ENCODE measurements around the gene ELAC1.

Gene ELAC1

DNA sequence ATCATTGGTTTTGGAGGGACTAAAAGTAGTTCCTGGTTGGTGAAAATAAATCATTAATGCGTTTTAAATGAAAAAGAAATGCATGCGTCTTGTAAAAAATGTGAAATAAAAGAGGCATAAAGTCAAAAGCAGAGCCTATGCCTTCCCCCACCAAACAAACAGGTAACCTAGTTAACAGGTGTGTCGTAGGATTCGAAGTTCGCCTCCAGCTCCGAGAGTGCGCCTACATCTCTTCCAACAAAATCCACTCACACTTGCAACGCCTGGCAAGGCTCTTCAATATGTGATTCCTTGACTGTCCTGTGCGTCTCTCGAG, 61.5 kb downstream of the ELAC1 start:
- Histone ChIP-seq H3K9me3 (ENCODE audit: insufficient read depth, low read length) (no peaks in the 10 kb centered on the region), H3K4me1 (ENCODE audit: low read length) (peaks cover 37% of the 10 kb centered on the region), H2AFZ (ENCODE audit: low read depth, low read length) (peak overlapping the region; percentile 49), H3K4me3 (ENCODE audit: low read length) (peak overlapping the region; percentile 78), H4K20me1 (ENCODE audit: insufficient read depth, low read length) (peaks cover 37% of the 10 kb centered on the region), H3K4me2 (ENCODE audit: low read length) (peak overlapping the region; percentile 87), H3K9ac (ENCODE audit: low read length) (peak overlapping the region; percentile 77), H3K27ac (ENCODE audit: low read length) (peak overlapping the region; percentile 40), H3K36me3 (replicated peaks; ENCODE audit: low read depth, low read length) (peaks cover 42% of the 10 kb centered on the region), H3K79me2 (ENCODE audit: low read length) (peaks cover 58% of the 10 kb centered on the region), H3K27me3 (ENCODE audit: low read depth, low read length) (no peaks in the 10 kb centered on the region)
- TF ChIP-seq, protein P1, sequence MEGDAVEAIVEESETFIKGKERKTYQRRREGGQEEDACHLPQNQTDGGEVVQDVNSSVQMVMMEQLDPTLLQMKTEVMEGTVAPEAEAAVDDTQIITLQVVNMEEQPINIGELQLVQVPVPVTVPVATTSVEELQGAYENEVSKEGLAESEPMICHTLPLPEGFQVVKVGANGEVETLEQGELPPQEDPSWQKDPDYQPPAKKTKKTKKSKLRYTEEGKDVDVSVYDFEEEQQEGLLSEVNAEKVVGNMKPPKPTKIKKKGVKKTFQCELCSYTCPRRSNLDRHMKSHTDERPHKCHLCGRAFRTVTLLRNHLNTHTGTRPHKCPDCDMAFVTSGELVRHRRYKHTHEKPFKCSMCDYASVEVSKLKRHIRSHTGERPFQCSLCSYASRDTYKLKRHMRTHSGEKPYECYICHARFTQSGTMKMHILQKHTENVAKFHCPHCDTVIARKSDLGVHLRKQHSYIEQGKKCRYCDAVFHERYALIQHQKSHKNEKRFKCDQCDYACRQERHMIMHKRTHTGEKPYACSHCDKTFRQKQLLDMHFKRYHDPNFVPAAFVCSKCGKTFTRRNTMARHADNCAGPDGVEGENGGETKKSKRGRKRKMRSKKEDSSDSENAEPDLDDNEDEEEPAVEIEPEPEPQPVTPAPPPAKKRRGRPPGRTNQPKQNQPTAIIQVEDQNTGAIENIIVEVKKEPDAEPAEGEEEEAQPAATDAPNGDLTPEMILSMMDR (IDR thresholded peaks at IDR 0.05; ENCODE audit: low read depth, low read length) = no peak
- no peak for TF ChIP-seq EZH2phosphoT487 (IDR thresholded peaks at IDR 0.05; ENCODE audit: low read depth)

- Histone ChIP-seq H3K36me3 (replicated peaks; ENCODE audit: low read depth, low read length) (peaks cover 43% of the 10 kb centered on the region), H3K9me3 (ENCODE audit: insufficient read depth, low read length) (no peaks in the 10 kb centered on the region), H4K20me1 (ENCODE audit: insufficient read depth, low read length) (peaks cover 43% of the 10 kb centered on the region), H3K9ac (ENCODE audit: low read length) (peak within 1 kb of the TSS; percentile 77), H3K79me2 (ENCODE audit: low read length) (peaks cover 64% of the 10 kb centered on the region), H3K4me3 (ENCODE audit: low read length) (peak within 1 kb of the TSS; percentile 78), H3K4me2 (ENCODE audit: low read length) (peak within 1 kb of the TSS; percentile 87), H3K27me3 (ENCODE audit: low read depth, low read length) (no peaks in the 10 kb centered on the region), H3K4me1 (ENCODE audit: low read length) (peaks cover 37% of the 10 kb centered on the region), H3K27ac (ENCODE audit: low read length) (peak within 1 kb of the TSS; percentile 63), H2AFZ (ENCODE audit: low read depth, low read length) (peak within 1 kb of the TSS; percentile 49)
- no peak for TF ChIP-seq EZH2phosphoT487 (IDR thresholded peaks at IDR 0.05; ENCODE audit: low read depth)
- TF ChIP-seq, protein P1 (IDR thresholded peaks at IDR 0.05; ENCODE audit: low read depth, low read length) = no peak
Observed at GRCh38 chr18:51029694-51030536, 62.1 kb downstream of the ELAC1 start, which contains the start of gene SMAD4. SMAD4 (plus strand) TSS chr18:51030213; CDS start chr18:51047047, 16,834 bp downstream.

DNA sequence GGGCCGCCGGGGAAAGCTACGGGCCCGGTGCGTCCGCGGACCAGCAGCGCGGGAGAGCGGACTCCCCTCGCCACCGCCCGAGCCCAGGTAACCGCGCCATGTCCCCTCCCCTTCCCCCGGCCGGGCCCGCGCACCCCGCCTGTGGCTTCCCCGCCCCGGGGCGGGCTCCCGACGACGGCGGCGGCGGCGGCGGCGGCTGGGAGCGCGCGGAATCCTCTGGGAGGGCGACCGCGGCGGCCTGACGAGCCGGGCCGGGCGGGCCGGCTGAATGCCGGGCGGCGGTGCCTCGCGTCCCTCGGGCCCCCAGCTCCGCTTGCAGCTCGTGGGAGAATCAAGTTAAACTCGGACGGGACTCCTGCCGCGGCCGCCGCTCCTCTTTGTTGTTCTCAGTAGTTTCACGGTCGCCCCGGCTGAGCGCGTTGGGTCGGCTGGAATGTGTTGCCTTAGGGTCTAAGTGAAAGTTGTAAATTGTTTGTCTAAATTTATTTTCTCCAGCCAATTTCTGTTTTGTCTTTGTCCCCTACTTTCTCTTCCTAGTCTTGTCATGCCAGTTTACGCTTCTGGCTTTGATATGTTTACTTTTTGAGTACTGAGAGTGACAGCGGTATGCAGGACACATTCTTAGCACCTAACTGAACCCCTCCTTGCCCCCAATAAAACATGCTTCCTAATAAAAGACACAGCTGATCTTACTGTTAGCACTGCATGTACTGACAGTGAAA, 62.9 kb downstream of the ELAC1 start:
- H3K36me3 ChIP-seq (replicated peaks; ENCODE audit: low read depth, low read length) = peaks cover 40% of the 10 kb centered on the region
- no peaks in the 10 kb centered on the region for H3K9me3 ChIP-seq (ENCODE audit: insufficient read depth, low read length)
- H3K4me1 ChIP-seq (ENCODE audit: low read length) = peaks cover 31% of the 10 kb centered on the region
- no peak for TF ChIP-seq EZH2phosphoT487 (IDR thresholded peaks at IDR 0.05; ENCODE audit: low read depth)
- TF ChIP-seq, protein P1 (IDR thresholded peaks at IDR 0.05; ENCODE audit: low read depth, low read length) = no peak
- peaks cover 72% of the 10 kb centered on the region for H3K79me2 ChIP-seq (ENCODE audit: low read length)
- H2AFZ ChIP-seq (ENCODE audit: low read depth, low read length) = no peak overlapping the region
- no peaks in the 10 kb centered on the region for H3K27me3 ChIP-seq (ENCODE audit: low read depth, low read length)
- peaks cover 50% of the 10 kb centered on the region for H4K20me1 ChIP-seq (ENCODE audit: insufficient read depth, low read length)
- H3K27ac ChIP-seq (ENCODE audit: low read length) = peak overlapping the region; percentile 63
- peak overlapping the region; percentile 77 for H3K4me2 ChIP-seq (ENCODE audit: low read length)
- H3K9ac ChIP-seq (ENCODE audit: low read length) = peak overlapping the region; percentile 77
- H3K4me3 ChIP-seq (ENCODE audit: low read length) = peak overlapping the region; percentile 78

DNA sequence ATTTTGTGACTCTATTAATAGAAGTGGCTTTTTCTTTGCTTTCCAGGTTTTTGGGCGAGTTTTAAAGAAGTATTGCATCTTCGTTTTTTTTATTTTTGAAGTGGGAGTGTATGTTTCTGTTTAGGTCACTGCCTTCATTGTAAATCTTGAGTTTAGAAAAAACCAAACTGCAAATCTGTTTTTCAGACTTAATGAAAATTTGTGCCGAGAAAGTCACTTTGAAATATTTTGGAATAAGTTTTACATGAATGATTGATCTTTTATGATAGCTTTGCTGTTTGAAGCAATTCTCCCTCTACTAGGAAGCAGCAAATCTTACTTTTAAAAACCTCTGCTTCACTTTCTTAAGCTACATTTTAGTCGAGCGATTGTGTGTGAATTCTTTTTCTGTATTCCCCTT, 64.4 kb downstream of the ELAC1 start:
- peaks cover 38% of the 10 kb centered on the region for H3K4me1 ChIP-seq (ENCODE audit: low read length)
- H3K9ac ChIP-seq (ENCODE audit: low read length) = peak overlapping the region; percentile 77
- H3K27me3 ChIP-seq (ENCODE audit: low read depth, low read length) = no peaks in the 10 kb centered on the region
- H3K4me3 ChIP-seq (ENCODE audit: low read length) = peak overlapping the region; percentile 78
- H4K20me1 ChIP-seq (ENCODE audit: insufficient read depth, low read length) = peaks cover 65% of the 10 kb centered on the region
- peaks cover 37% of the 10 kb centered on the region for H3K36me3 ChIP-seq (replicated peaks; ENCODE audit: low read depth, low read length)
- H3K27ac ChIP-seq (ENCODE audit: low read length) = no peak overlapping the region
- H3K4me2 ChIP-seq (ENCODE audit: low read length) = peak overlapping the region; percentile 77
- H3K79me2 ChIP-seq (ENCODE audit: low read length) = peaks cover 87% of the 10 kb centered on the region
- TF ChIP-seq, protein P1 (IDR thresholded peaks at IDR 0.05; ENCODE audit: low read depth, low read length) = no peak
- no peak for TF ChIP-seq EZH2phosphoT487 (IDR thresholded peaks at IDR 0.05; ENCODE audit: low read depth)
- H3K9me3 ChIP-seq (ENCODE audit: insufficient read depth, low read length) = no peaks in the 10 kb centered on the region
- H2AFZ ChIP-seq (ENCODE audit: low read depth, low read length) = no peak overlapping the region
